Cardiac fibroblast (primary cell): Measurements from ENCODE around the gene REXO5.
"Not testable (repeated sequence)": the region's sequence is repeated elsewhere in the genome, so short reads cannot be mapped to it uniquely, and the experiment has no call there.

Experiments used
- DNase-seq, 2 donors: peaks; one replicate each; pipeline versions ENCODE4 v3.0.0 to v3.0.0-alpha.2; 2010; ENCODE audit warnings: low read depth in 2 of 2
- H3K4me3 ChIP-seq, 2 donors: replicated peaks in 1 of 2; 1 replicate in 1 of 2; 2 replicates in 1 of 2; pipeline ENCODE4 v1.5.1; 2011; ENCODE audit warnings: low read depth in 2 of 2, low read length in 2 of 2, mild to moderate bottlenecking in 2 of 2, moderate library complexity in 1 of 2
- CTCF ChIP-seq: IDR thresholded peaks from one replicate; pipeline ENCODE4 v1.5.1; 2011; ENCODE audit warnings: low read depth, mild to moderate bottlenecking, low read length, inconsistent platforms

The REXO5 gene

GRCh38 chr16:20801278-20801677 lies 5.0 kb upstream of the REXO5 start:
- no peak for TF ChIP-seq CTCF
- no peak overlapping the region for H3K4me3 ChIP-seq
- no peak for DNase-seq

- DNase-seq = no peak
- H3K4me3 ChIP-seq = no peak overlapping the region
- TF ChIP-seq CTCF = no peak
Measured at GRCh38 chr16:20803192-20803560, 3.2 kb upstream of the REXO5 start.

- H3K4me3 ChIP-seq = no peak overlapping the region
- no peak for TF ChIP-seq CTCF
- no peak for DNase-seq
Measured at GRCh38 chr16:20803561-20804214, 2.6 kb upstream of the REXO5 start.

DNA sequence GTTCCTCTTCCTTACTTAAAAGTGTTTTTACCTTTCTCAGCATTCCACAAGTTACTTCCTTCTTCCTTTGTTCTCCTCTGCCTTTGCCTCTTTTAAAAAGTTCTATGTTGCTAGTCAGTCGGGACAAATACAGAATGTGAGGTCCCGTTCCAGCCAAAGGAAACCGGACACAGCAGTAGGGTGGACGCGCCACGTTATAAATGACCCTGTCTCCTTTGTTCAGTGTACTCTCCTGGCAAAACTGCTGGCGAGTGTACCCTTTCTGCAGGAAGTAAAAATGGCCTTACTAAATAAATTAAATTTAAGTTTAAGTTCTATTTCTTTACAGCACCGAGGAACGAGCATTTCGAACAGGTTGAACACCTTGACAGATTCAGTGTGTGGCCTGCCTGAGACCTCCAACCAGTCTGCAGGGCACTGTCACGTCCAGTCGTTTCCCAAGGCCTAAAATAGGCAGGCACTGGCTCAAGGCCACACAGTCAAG lies 601 bp upstream of the REXO5 start:
- peak overlapping the region; percentile 86 to 89 for H3K4me3 ChIP-seq
- DNase-seq = not testable (repeated sequence)

GRCh38 chr16:20807862-20808261 lies 1.5 kb downstream of the REXO5 start:
- H3K4me3 ChIP-seq = no peak overlapping the region
- TF ChIP-seq CTCF = no peak
- no peak for DNase-seq

DNA sequence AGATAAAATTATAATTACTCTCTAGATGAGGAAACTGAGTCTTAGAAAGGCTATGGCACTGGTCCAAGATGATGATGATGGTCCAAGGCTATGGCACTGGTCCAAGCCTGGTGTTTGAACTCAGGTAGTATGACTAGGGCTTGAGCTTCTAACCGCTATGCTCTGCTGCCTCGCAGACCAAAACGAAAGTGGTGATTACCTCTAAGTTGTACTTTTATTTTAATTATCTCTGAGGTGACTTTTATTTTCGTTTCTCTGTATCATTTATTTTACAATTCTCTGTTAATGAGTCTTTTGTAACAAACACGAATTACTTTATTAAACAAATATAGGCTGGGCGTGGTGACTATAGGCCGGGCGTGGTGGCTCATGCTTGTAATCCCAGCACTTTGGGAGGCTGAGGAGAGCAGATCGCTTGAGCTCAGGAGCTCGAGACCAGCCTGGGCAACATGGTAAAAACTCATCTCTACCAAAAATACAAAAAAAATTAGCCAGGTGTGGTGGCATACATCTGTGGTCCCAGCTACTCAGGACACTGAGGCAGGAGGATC lies 5.6 kb downstream of the REXO5 start:
- no peak for DNase-seq
- TF ChIP-seq CTCF = no peak
- H3K4me3 ChIP-seq = no peak overlapping the region

DNA sequence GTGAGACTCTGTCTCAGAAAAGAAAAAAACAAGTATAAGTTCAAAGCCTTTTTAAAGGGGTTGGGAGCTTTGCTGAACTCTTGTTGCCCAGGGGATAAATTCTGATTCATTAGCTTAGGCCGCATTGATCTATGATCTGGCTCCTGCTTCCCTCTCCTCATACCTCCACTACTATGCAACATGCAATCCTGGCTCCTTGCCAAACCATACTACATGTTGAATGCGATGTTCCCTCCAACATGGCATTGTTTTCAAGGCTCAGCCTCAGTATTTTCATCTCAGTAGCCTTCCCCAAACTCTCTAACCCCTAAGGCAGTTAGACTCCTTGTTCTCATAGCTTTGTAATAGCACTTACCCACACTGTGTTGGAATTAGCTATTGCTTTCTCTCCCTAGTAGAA lies 6.2 kb downstream of the REXO5 start:
- DNase-seq = no peak
- no peak for TF ChIP-seq CTCF

More for the DNA sequence above, 6.2 kb downstream of the REXO5 start:
- H3K4me3 ChIP-seq = no peak overlapping the region
